Measurements from ENCODE around the gene CROCC2. TPM values are rescaled to one million over a fixed set of nuclear protein-coding genes. Genes with fewer than 3 reads are reported as not detected.
A peak's percentile ranks its signal among the peaks of the same experiment; 100 is the strongest.

The CROCC2 gene
- polyA plus RNA-seq, 1 of the 3 experiments (the other 2 are of a cell fraction), result not detected

- 32% methylated on average over 7 of the region's 15 CpGs for WGBS (ENCODE audit: low lambda C conversion rate)
- Histone ChIP-seq H2AFZ (ENCODE audit: low read depth) (no peak overlapping the region), H3K9me2 (no peaks in the 10 kb centered on the region), H3K4me2 (no peak overlapping the region), H3K27ac (ENCODE audit: low read depth in 2 of 2, low read length in 1 of 2) (no peak overlapping the region), H3K27me3 (ENCODE audit: insufficient read depth) (no peaks in the 10 kb centered on the region), H3K4me3 (ENCODE audit: low read depth in 2 of 2, low read length in 1 of 2) (no peak overlapping the region), H3K9me3 (no peaks in the 10 kb centered on the region), H3K4me1 (ENCODE audit: control insufficient read depth in 1 of 2, insufficient read depth in 2 of 2, low read depth in 1 of 2, low read length in 1 of 2) (peaks cover 0 to 18% of the 10 kb centered on the region in 2 experiments; a peak in 1 of 4 replicates), H3K9ac (no peak overlapping the region), H3K36me3 (replicated peaks in 1 of 2; ENCODE audit: control insufficient read depth in 1 of 2, insufficient read depth in 2 of 2, low read length in 1 of 2) (no peaks in the 10 kb centered on the region), H3K79me2 (ENCODE audit: insufficient read depth) (no peaks in the 10 kb centered on the region), H3F3A (replicated peaks; ENCODE audit: insufficient read depth) (no peaks in the 10 kb centered on the region), H4K20me1 (ENCODE audit: insufficient read depth) (no peaks in the 10 kb centered on the region)
- ChIA-PET CTCF (interaction anchor here (1.7 kb wide), 1 partner anchor 118 kb away, joined by 3 read pairs; no protein-coding TSS in a partner anchor), POLR2A (no interaction called here)
- peak; percentile 58 for DNase-seq
- TF ChIP-seq, protein P1, sequence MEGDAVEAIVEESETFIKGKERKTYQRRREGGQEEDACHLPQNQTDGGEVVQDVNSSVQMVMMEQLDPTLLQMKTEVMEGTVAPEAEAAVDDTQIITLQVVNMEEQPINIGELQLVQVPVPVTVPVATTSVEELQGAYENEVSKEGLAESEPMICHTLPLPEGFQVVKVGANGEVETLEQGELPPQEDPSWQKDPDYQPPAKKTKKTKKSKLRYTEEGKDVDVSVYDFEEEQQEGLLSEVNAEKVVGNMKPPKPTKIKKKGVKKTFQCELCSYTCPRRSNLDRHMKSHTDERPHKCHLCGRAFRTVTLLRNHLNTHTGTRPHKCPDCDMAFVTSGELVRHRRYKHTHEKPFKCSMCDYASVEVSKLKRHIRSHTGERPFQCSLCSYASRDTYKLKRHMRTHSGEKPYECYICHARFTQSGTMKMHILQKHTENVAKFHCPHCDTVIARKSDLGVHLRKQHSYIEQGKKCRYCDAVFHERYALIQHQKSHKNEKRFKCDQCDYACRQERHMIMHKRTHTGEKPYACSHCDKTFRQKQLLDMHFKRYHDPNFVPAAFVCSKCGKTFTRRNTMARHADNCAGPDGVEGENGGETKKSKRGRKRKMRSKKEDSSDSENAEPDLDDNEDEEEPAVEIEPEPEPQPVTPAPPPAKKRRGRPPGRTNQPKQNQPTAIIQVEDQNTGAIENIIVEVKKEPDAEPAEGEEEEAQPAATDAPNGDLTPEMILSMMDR (IDR thresholded peaks at IDR 0.05), result no peak
- TF ChIP-seq RAD21 (IDR thresholded peaks at IDR 0.05; ENCODE audit: low read length), result peak; percentile 15; the same call in 1 of the 2 replicates
These were observed 62.8 kb downstream of the CROCC2 start for GRCh38 chr2:240968731-240969624.

DNA sequence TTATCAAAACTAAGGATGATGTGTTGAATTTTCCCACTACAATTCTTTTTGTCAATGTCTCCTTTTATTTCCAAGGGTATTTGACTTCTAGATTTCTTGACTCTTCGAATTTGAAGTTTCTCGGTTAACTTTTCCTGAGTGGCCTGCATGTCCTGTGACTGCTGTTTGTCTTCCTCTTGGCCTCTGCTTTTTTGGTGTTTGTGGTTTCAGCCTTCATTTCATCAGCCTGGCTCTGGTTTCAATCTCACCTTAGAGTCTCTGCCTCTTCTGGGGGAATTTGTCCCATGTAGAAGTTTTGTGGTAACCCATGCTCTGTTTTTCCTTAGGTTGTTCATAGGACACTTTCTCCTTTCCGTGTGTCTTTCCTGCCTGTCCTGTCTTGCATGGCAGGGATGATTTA lies 64.0 kb downstream of the CROCC2 start:
- Histone ChIP-seq H3K79me2 (ENCODE audit: insufficient read depth) (no peaks in the 10 kb centered on the region), H3K9ac (no peak overlapping the region), H3K9me3 (no peaks in the 10 kb centered on the region), H3K9me2 (no peaks in the 10 kb centered on the region), H3K4me2 (no peak overlapping the region), H3K27ac (ENCODE audit: low read depth in 2 of 2, low read length in 1 of 2) (no peak overlapping the region), H3F3A (replicated peaks; ENCODE audit: insufficient read depth) (no peaks in the 10 kb centered on the region), H3K4me1 (ENCODE audit: control insufficient read depth in 1 of 2, insufficient read depth in 2 of 2, low read depth in 1 of 2, low read length in 1 of 2) (peaks cover 0 to 19% of the 10 kb centered on the region in 2 experiments; a peak in 1 of 4 replicates), H4K20me1 (ENCODE audit: insufficient read depth) (no peaks in the 10 kb centered on the region), H2AFZ (ENCODE audit: low read depth) (no peak overlapping the region), H3K36me3 (replicated peaks in 1 of 2; ENCODE audit: control insufficient read depth in 1 of 2, insufficient read depth in 2 of 2, low read length in 1 of 2) (no peaks in the 10 kb centered on the region), H3K4me3 (ENCODE audit: low read depth in 2 of 2, low read length in 1 of 2) (no peak overlapping the region), H3K27me3 (ENCODE audit: insufficient read depth) (no peaks in the 10 kb centered on the region)
- POLR2A ChIA-PET, result no interaction called here
- no peak for DNase-seq
- TF ChIP-seq REST (IDR thresholded peaks at IDR 0.05; ENCODE audit: low read depth, low read length) (no peak), GATA2 (CRISPR knock-in tag; IDR thresholded peaks at IDR 0.05) (no peak), RAD21 (IDR thresholded peaks at IDR 0.05; ENCODE audit: low read length) (no peak), GABPA (IDR thresholded peaks at IDR 0.05; ENCODE audit: low read depth) (no peak), TEAD4 (IDR thresholded peaks at IDR 0.05; ENCODE audit: borderline replicate concordance, insufficient read depth) (no peak), ELF1 (IDR thresholded peaks at IDR 0.05) (no peak), JUND (IDR thresholded peaks at IDR 0.05) (no peak), FOXJ3 (CRISPR knock-in tag; IDR thresholded peaks at IDR 0.05) (no peak)
- TF ChIP-seq, protein P2, sequence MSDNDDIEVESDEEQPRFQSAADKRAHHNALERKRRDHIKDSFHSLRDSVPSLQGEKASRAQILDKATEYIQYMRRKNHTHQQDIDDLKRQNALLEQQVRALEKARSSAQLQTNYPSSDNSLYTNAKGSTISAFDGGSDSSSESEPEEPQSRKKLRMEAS (IDR thresholded peaks at IDR 0.05; ENCODE audit: low read depth), result no peak
- TF ChIP-seq, protein P3, sequence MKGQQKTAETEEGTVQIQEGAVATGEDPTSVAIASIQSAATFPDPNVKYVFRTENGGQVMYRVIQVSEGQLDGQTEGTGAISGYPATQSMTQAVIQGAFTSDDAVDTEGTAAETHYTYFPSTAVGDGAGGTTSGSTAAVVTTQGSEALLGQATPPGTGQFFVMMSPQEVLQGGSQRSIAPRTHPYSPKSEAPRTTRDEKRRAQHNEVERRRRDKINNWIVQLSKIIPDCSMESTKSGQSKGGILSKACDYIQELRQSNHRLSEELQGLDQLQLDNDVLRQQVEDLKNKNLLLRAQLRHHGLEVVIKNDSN (IDR thresholded peaks at IDR 0.05; ENCODE audit: borderline replicate concordance, low read depth), result no peak
- 57% methylated on average over 3 of the region's 3 CpGs for WGBS (ENCODE audit: low lambda C conversion rate)
- CTCF ChIA-PET, result interaction anchor here (1.7 kb wide), 1 partner anchor 119 kb away, joined by 3 read pairs; no protein-coding TSS in a partner anchor
